Measurements from ENCODE around the gene PLK5.
A peak's percentile ranks its signal among the peaks of the same experiment; 100 is the strongest.

PLK5 gene

GRCh38 chr19:1487576-1488281, 36.1 kb upstream of the PLK5 start:
- ATAC-seq = no peak
- no peak for DNase-seq (ENCODE audit: low spot score in 2 of 2)
- Mint-ChIP-seq H3K9me3 (no peaks in the 10 kb centered on the region), H3K4me3 (no peak overlapping the region), H3K27ac (no peak overlapping the region), H3K36me3 (peaks cover 14% of the 10 kb centered on the region), H3K4me1 (peaks cover 19% of the 10 kb centered on the region)

- H3K36me3 Mint-ChIP-seq = peaks cover 14% of the 10 kb centered on the region
- no peaks in the 10 kb centered on the region for H3K9me3 Mint-ChIP-seq
- no peak for DNase-seq (ENCODE audit: low spot score in 2 of 2)
- no peak overlapping the region for H3K4me3 Mint-ChIP-seq
- no peak overlapping the region for H3K27ac Mint-ChIP-seq
- H3K4me1 Mint-ChIP-seq = peaks cover 19% of the 10 kb centered on the region
- no peak for ATAC-seq
Observed at GRCh38 chr19:1488282-1488601, 35.6 kb upstream of the PLK5 start.

- H3K27ac Mint-ChIP-seq = no peak overlapping the region
- peaks cover 19% of the 10 kb centered on the region for H3K4me1 Mint-ChIP-seq
- no peaks in the 10 kb centered on the region for H3K9me3 Mint-ChIP-seq
- H3K4me3 Mint-ChIP-seq = peak overlapping the region; percentile 76
- DNase-seq (ENCODE audit: low spot score in 2 of 2) (no peak), ATAC-seq (no peak)
- H3K36me3 Mint-ChIP-seq = peaks cover 14% of the 10 kb centered on the region
Observed at GRCh38 chr19:1489463-1490310, 34.2 kb upstream of the PLK5 start.

GRCh38 chr19:1490311-1491113, 33.4 kb upstream of the PLK5 start, which contains the start of gene PCSK4:
PCSK4 (minus strand) TSS chr19:1490350; CDS start chr19:1490346, 4 bp downstream.
- Mint-ChIP-seq H3K36me3 (peaks cover 14% of the 10 kb centered on the region), H3K4me1 (peaks cover 19% of the 10 kb centered on the region), H3K4me3 (peak within 1 kb of the TSS; percentile 76), H3K9me3 (no peaks in the 10 kb centered on the region), H3K27ac (peak within 1 kb of the TSS; percentile 62)
- ATAC-seq = peak; percentile 92
- peak; percentile 86 to 98 for DNase-seq (ENCODE audit: low spot score in 2 of 2)

GRCh38 chr19:1491114-1491848, 32.6 kb upstream of the PLK5 start, which contains the start of gene REEP6:
REEP6 (plus strand) TSS chr19:1491181; CDS start chr19:1491270, 89 bp downstream.
- Mint-ChIP-seq H3K4me3 (peak within 1 kb of the TSS; percentile 76), H3K36me3 (peaks cover 14% of the 10 kb centered on the region), H3K4me1 (peaks cover 19% of the 10 kb centered on the region), H3K27ac (peak within 1 kb of the TSS; percentile 62), H3K9me3 (no peaks in the 10 kb centered on the region)
- DNase-seq (ENCODE audit: low spot score in 2 of 2) (no peak), ATAC-seq (no peak)

- H3K27ac Mint-ChIP-seq = no peak overlapping the region
- H3K9me3 Mint-ChIP-seq = no peaks in the 10 kb centered on the region
Observed at GRCh38 chr19:1491849-1492170, 32.1 kb upstream of the PLK5 start.

GRCh38 chr19:1492474-1493006, 31.3 kb upstream of the PLK5 start:
- no peak for DNase-seq (ENCODE audit: low spot score in 2 of 2)
- Mint-ChIP-seq H3K27ac (no peak overlapping the region), H3K36me3 (peaks cover 14% of the 10 kb centered on the region), H3K9me3 (no peaks in the 10 kb centered on the region), H3K4me1 (peaks cover 19% of the 10 kb centered on the region), H3K4me3 (peak overlapping the region; percentile 76)
- no peak for ATAC-seq

More at GRCh38 chr19:1491849-1492170, 32.1 kb upstream of the PLK5 start:
- peaks cover 19% of the 10 kb centered on the region for H3K4me1 Mint-ChIP-seq
- ATAC-seq (no peak), DNase-seq (ENCODE audit: low spot score in 2 of 2) (no peak)
- peak overlapping the region; percentile 76 for H3K4me3 Mint-ChIP-seq
- H3K36me3 Mint-ChIP-seq = peaks cover 14% of the 10 kb centered on the region

GRCh38 chr19:1494115-1494815, 29.6 kb upstream of the PLK5 start:
- H3K27ac Mint-ChIP-seq = no peak overlapping the region
- no peaks in the 10 kb centered on the region for H3K9me3 Mint-ChIP-seq

GRCh38 chr19:1495051-1495798, 28.7 kb upstream of the PLK5 start:
- no peak for DNase-seq (ENCODE audit: low spot score in 2 of 2)
- no peaks in the 10 kb centered on the region for H3K9me3 Mint-ChIP-seq
- no peak for ATAC-seq
- peaks cover 14% of the 10 kb centered on the region for H3K36me3 Mint-ChIP-seq
- H3K4me3 Mint-ChIP-seq = no peak overlapping the region
- H3K4me1 Mint-ChIP-seq = peaks cover 13% of the 10 kb centered on the region
- no peak overlapping the region for H3K27ac Mint-ChIP-seq

More at GRCh38 chr19:1494115-1494815, 29.6 kb upstream of the PLK5 start:
- H3K4me3 Mint-ChIP-seq = no peak overlapping the region
- ATAC-seq (no peak), DNase-seq (ENCODE audit: low spot score in 2 of 2) (no peak)
- peaks cover 19% of the 10 kb centered on the region for H3K4me1 Mint-ChIP-seq
- peaks cover 14% of the 10 kb centered on the region for H3K36me3 Mint-ChIP-seq

- Mint-ChIP-seq H3K4me3 (no peak overlapping the region), H3K9me3 (no peaks in the 10 kb centered on the region), H3K36me3 (peaks cover 7% of the 10 kb centered on the region), H3K4me1 (peaks cover 7% of the 10 kb centered on the region), H3K27ac (no peak overlapping the region)
- DNase-seq (ENCODE audit: low spot score in 2 of 2) (no peak), ATAC-seq (no peak)
Observed at GRCh38 chr19:1495799-1496713, 27.8 kb upstream of the PLK5 start.

- Mint-ChIP-seq H3K9me3 (no peaks in the 10 kb centered on the region), H3K27ac (no peak overlapping the region)
Observed at GRCh38 chr19:1496714-1497577, 26.9 kb upstream of the PLK5 start.

GRCh38 chr19:1497578-1498235, 26.2 kb upstream of the PLK5 start:
- Mint-ChIP-seq H3K4me3 (no peak overlapping the region), H3K27ac (no peak overlapping the region), H3K4me1 (no peaks in the 10 kb centered on the region), H3K9me3 (no peaks in the 10 kb centered on the region), H3K36me3 (no peaks in the 10 kb centered on the region)
- no peak for DNase-seq (ENCODE audit: low spot score in 2 of 2)
- ATAC-seq = no peak

More at GRCh38 chr19:1496714-1497577, 26.9 kb upstream of the PLK5 start:
- ATAC-seq (no peak), DNase-seq (ENCODE audit: low spot score in 2 of 2) (no peak)
- no peak overlapping the region for H3K4me3 Mint-ChIP-seq
- peaks cover 2% of the 10 kb centered on the region for H3K4me1 Mint-ChIP-seq
- H3K36me3 Mint-ChIP-seq = peaks cover 3% of the 10 kb centered on the region
